Activated T-helper 1 cell treated with Interleukin-2 at 50 U/mL for 16 hours (primary cell): ENCODE measurements around the gene RABGAP1L.
"Not testable (repeated sequence)": the region's sequence is repeated elsewhere in the genome, so short reads cannot be mapped to it uniquely, and the experiment has no call there.

Experiments
- DNase-seq: peaks from one replicate; pipeline ENCODE4 v3.0.0-alpha.2; 2020; ENCODE audit warnings: low read depth

Gene RABGAP1L

GRCh38 chr1:174999216-174999935 lies 840.1 kb downstream of the RABGAP1L start:
- DNase-seq = peak; percentile 96

GRCh38 chr1:174999936-175000696 lies 840.8 kb downstream of the RABGAP1L start, which contains the start of gene CACYBP:
CACYBP (plus strand) TSS chr1:174999947; CDS start chr1:175000181, 234 bp downstream.
- no peak for DNase-seq

- DNase-seq = no peak
These were observed 841.4 kb downstream of the RABGAP1L start for GRCh38 chr1:175000697-175001187.

- DNase-seq = no peak
These were observed 843.7 kb downstream of the RABGAP1L start for GRCh38 chr1:175002910-175003517.

- DNase-seq = no peak
These were observed 844.2 kb downstream of the RABGAP1L start for GRCh38 chr1:175003521-175003920.

- no peak for DNase-seq
These were observed 845.9 kb downstream of the RABGAP1L start for GRCh38 chr1:175005085-175005783.

- no peak for DNase-seq
These were observed 850.2 kb downstream of the RABGAP1L start for GRCh38 chr1:175009532-175009931.

- DNase-seq = no peak
These were observed 854.1 kb downstream of the RABGAP1L start for GRCh38 chr1:175013445-175013844.

- no peak for DNase-seq
These were observed 855.9 kb downstream of the RABGAP1L start for GRCh38 chr1:175015243-175015642.

GRCh38 chr1:175019524-175019923 lies 860.2 kb downstream of the RABGAP1L start:
- no peak for DNase-seq

- peak; percentile 93 for DNase-seq
These were observed 864.0 kb downstream of the RABGAP1L start, which contains the start of gene MRPS14 for GRCh38 chr1:175023043-175023921. MRPS14 (minus strand) TSS chr1:175023425; CDS start chr1:175023408, 17 bp downstream.

GRCh38 chr1:175023922-175024242 lies 864.6 kb downstream of the RABGAP1L start:
- not testable (repeated sequence) for DNase-seq

GRCh38 chr1:175024773-175025172 lies 865.5 kb downstream of the RABGAP1L start:
- DNase-seq = no peak

GRCh38 chr1:175033953-175034352 lies 874.6 kb downstream of the RABGAP1L start:
- no peak for DNase-seq

- no peak for DNase-seq
These were observed 875.5 kb downstream of the RABGAP1L start for GRCh38 chr1:175034775-175035174.

- DNase-seq = no peak
These were observed 876.5 kb downstream of the RABGAP1L start for GRCh38 chr1:175035865-175036264.

- no peak for DNase-seq
These were observed 877.2 kb downstream of the RABGAP1L start for GRCh38 chr1:175036476-175036875.

- no peak for DNase-seq
These were observed 878.1 kb downstream of the RABGAP1L start for GRCh38 chr1:175037416-175037815.

GRCh38 chr1:175040324-175040879 lies 881.1 kb downstream of the RABGAP1L start:
- no peak for DNase-seq

GRCh38 chr1:175042650-175043049 lies 883.3 kb downstream of the RABGAP1L start:
- DNase-seq = no peak

- no peak for DNase-seq
These were observed 884.5 kb downstream of the RABGAP1L start for GRCh38 chr1:175043824-175044223.
